Ovary (tissue), 3 donors: ENCODE data around the gene FAM120B.

Experiments
- CTCF ChIP-seq, 3 donors: fragments of 450-650 bp in 2 of 3; fragments of 200-600 bp in 1 of 3; IDR thresholded peaks; one replicate each; pipeline versions ENCODE4 v1.5.1 to v1.8.0; 2016 to 2022; ENCODE audit warnings: antibody characterized with exemption in 3 of 3, mild to moderate bottlenecking in 1 of 3
- EP300 ChIP-seq: sonication (generic); formaldehyde crosslinking; IDR thresholded peaks from one replicate; pipeline ENCODE4 v1.6.1; 2017; ENCODE audit warnings: antibody characterized with exemption
- POLR2A ChIP-seq: fragments of 450-650 bp; IDR thresholded peaks from one replicate; pipeline ENCODE4 v1.6.1; 2017; ENCODE audit warnings: antibody characterized with exemption, mild to moderate bottlenecking, moderate library complexity
- donor health status: DM: no; HTN: no; CAD: no.

GRCh38 chr6:170376386-170377043 is 70.0 kb downstream of the FAM120B start:
- TF ChIP-seq CTCF (IDR thresholded peaks at IDR 0.05) (no peak), EP300 (no peak), POLR2A (no peak)
